Stimulated activated CD8-positive, alpha-beta memory T cell treated with anti-CD3 and anti-CD28 coated beads, Interleukin-12 subunit alpha, Interleukin-12 subunit beta, amount 100 ng/mL, for 4 hours (primary cell): ENCODE results near the gene METTL21A.
"Not testable (repeated sequence)": the region's sequence is repeated elsewhere in the genome, so short reads cannot be mapped to it uniquely, and the experiment has no call there.

ENCODE experiments used
- DNase-seq: peaks from one replicate; pipeline ENCODE4 v3.0.0-alpha.2; 2020; ENCODE audit warnings: low read depth

Gene METTL21A

DNA sequence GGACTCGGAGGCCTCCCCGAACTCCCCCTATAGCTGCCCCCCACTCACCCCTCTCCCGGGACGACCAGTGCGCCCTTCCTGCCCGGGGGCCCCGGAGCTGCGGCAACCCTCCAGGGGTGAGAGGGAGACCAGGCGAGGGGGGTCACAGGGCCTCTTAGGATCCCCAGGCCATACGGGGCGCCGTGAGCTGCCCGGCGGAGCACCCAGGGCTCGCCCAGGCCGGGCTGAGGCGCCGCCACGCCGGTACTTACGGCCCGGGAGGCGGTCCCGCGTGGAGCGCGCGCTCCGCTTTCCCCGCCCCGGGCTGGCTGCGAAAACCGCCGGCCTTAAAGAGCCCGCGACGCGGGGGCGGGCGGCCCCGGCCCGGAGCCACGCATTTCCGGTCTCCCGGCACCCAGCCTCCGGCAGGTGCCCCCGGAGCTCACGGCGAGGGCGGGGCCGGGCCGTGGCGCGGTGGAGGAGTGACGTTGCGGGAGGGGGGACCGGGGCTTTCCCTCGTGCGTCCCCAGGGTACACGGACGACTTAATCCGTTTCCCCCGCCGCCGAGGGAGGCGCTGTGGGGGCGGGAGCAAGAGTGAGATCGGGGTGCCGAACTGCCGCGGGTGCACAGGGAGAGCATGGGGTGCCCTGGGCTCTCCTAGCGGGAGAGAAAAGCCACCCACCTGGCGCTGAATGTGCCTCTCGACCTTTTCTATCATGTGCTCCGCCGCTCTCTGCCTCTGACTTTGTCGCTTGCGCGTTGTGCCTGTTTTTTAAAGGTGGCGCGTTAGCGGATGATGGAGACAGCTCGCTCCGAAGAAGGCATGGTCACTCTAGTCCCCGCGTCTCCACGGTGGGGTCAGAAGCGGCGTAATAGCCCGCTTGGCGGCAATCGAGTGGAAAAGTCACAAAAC, at the start of gene METTL21A:
Gene METTL21A, minus strand, starts transcription at position 381 of the 894 bp plus-strand sequence. CDS start 1,019 bp downstream, outside the sequence.
- DNase-seq = peak; percentile 97

DNA sequence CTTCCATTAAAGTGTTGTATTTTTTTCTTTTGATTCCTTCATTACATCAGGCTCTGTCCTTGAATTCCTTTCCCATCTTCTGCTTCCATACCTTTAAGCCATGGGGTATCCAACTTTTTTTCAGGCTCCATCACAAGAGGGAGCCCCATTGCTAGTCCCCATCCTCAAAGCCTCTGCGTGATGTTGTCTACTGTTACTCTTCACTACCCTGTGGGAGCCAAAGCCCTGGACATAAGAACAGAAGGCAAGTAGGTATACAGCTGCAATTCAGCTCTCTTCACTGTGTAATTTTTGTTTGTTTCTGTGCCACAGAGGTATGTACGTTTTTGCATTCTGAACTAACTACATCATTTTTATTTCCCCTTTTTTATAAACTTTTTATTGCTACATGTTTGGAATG, 49.6 kb upstream of the METTL21A start:
- no peak for DNase-seq

DNA sequence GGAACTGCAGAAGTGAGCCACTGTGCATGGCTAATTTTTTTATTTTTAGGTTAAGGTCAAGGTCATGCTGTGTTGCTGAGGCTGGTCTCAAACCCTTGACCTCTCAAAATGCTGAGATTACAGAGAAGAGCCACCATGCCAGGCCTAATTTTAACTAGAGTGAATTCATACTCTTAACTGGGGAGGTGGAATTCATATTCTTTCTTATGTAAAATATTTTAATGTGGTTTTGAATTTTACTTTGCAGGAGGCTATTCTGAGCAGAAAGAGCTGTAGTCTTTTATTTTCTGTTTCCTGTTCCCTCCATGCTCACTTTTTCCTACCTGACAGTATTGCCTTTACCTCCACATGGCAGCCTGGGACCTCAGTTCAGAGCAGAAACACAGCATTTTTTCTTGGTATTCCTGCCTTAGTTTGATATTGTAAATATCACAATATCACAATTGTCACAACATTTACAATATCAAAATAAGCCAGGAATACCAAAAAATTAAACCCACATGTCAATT, 49.1 kb upstream of the METTL21A start:
- DNase-seq = no peak

DNA sequence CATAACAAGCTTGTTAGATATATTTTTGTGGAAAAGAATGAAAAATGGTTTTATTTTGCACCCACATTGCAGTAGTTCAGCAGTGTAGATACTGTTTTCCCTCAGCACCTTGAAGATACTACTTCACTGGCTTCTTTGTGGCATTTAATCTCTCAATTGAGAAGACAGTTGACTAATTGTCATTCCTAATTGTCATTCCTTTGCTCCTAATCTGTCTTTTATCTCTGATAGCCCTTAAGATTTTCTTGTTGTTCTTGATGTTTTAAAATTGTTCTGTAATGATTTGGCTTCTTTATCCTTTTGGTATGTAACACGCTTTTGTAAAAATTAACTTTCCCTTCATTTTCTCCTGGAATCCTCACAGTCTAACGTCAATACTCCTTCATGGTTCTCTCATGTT, 48.2 kb upstream of the METTL21A start:
- DNase-seq = no peak

DNA sequence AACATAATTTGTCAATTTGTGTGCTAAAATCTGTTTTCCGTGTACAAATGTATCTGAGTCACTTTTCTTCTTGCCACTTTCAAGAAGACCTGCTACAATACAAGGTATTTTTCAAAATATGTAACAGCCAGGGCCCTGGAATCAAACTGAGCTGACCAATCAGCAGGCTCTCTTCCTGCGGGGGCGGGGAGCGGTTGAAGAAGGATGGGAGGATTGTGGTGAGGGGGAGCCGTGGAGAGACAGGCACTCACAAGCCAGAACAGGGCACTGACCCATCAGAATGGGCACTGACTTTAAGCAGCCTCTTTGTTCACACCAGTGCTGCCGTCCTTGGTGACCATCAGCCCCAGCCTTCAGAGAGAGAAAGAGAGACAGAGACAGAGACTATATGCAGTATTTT, 45.7 kb upstream of the METTL21A start:
- DNase-seq = no peak

DNA sequence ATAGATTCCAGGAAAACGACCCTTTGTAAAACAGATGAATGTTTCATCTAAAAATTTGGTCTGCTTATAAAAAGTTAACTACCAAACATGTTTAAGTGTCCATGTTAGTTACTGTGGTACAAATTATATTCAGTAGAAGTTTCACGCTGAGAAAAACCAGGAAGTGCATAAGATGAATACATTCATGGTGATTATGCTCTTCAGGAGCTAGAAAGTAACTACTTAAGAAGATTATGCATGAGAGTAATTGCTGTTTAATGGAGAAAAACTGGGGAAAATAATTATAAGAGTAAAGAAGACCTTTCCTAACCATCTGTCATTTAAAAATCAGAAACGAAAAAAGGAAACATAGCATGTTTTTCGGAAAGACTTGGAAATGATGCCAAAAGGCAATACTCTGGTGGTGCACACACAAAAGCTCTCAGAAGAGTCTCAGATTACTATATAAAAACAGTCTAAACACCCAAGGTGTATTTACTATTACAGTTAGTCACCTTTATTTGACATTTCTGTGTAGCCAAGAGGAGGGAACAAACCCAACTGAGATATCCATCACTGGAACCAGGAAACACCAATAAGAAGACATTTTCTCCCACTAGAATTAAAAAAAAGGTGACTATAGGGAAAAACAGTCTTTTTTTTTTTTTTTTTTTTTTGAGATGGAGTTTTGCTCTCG, 38.8 kb upstream of the METTL21A start:
- DNase-seq = no peak

DNA sequence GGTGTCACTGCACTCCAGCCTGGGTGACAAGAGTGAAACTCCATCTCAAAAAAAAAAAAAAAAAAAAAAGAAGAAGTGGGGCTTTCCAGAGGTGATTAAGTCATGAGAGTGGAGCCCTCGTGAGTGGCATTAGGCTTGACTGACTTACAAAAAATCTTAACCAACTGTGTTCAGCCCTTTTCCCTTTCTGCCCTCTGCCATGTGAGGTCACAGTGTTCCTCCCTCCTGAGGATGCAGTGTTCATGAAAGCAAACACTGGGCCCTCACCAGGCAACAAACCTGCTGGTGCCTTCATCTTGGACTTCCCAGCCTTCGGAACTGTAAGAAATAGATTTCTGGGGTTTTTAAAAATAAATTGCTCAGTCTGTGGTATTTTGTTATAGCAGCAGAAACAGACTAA, 37.0 kb upstream of the METTL21A start:
- no peak for DNase-seq

DNA sequence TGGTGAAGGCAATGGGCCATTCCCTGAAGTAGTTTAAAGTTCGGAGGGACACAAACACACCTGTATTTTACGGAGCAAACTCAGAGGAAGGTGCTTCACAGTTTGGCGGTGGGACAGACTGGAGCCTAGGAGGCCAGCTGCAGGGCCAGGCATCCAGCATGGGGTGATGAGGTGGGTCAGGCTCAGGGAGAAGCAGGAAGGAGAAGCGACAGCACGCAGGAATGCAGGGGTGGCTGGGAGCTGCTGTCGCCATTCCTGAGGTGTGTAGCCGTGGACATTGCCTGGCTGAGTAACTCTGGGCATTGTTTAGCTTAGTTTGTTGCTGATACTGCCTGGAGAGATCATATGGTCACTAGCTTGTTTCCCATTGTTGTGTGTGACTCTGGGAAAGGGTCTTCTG, 35.8 kb upstream of the METTL21A start:
- no peak for DNase-seq

DNA sequence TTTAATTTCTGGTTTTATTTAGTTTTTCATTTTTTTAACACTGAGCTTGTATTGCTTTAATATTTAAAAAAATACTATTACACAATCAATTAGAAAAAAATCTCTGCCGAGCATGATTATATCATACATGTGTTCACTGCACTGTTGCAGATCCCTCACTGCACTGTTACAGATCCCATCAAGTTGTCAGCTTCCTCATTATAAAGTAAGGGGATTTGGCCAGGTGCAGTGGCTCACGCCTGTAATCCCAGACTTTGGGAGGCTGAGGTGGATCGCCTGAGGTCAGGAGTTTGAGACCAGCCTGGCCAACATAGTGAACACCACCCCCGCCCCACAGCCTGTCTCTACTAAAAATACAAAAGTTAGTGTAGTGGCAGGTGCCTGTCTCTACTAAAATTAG, 33.0 kb upstream of the METTL21A start:
- no peak for DNase-seq

DNA sequence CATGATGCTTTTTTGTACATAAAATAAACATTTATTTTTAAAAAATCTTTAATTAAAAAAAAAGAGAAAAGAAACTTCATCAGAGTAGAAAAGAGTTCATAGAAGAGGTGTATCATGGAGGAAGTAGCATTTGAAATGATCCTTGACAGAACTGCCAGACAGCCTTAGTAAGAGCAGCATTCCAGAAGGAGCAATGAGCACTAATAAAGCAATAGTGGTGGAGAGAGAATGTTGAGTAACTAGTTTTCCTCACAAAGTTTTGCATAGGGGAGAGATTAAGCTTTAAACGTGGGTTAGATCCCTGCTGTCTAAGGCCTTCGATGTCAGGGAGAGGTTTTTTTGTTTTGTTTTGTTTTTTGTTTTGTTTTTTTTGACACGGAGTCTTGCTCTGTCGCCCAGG, 29.8 kb upstream of the METTL21A start:
- no peak for DNase-seq

DNA sequence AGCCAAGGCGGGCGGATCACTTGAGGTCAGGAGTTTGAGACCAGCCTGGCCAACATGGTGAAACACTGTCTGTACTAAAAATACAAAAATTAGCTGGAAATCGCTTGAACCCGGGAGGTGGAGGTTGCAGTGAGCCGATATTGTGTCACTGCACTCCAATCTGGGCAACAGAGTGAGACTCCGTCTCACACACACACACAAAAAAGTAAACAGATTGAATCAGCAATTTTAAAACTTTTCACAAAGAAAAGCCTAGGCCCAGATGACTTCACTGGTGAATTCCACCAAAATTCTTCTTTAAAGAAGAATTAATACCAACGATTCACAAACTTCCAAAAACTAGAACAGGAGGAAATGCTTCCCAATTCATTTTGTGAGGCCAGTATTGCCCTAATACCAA, 21.4 kb upstream of the METTL21A start:
- not testable (repeated sequence) for DNase-seq

DNA sequence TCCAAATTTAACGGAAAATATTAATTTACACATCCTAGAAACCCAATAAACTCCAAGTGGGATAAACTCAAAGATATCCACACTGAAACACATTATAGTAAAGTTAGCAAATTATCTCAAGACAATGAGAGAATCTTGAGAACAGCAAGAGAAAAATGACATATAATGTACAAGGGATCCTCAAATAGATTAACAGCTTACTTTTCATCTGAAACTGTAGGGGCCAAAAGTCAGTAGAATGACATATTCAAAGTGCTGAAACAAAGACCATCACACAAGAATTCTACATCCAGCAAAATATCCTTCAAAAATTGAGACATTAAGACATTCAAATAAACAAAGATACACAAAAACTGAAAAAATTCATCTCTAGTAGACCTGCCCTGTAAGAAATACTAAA, 18.7 kb upstream of the METTL21A start:
- DNase-seq = no peak

DNA sequence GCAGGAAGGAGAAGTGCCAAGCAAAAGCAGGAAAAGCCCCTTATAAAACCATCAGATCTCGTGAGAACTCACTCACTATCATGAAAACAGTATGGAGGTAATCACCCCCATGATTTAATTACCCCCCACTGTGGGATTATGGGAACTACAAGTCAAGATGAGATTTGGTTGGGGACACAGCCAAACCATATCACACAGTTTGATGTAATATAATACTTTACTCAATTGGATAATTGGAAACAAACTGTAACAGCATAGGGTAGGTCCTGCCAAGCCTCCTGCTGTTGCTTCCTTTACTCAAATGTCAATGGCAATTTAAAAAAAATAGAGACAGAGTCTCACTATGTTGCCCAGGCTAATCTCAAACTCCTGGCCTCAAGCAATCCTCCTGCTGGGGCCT, 15.5 kb upstream of the METTL21A start:
- no peak for DNase-seq

DNA sequence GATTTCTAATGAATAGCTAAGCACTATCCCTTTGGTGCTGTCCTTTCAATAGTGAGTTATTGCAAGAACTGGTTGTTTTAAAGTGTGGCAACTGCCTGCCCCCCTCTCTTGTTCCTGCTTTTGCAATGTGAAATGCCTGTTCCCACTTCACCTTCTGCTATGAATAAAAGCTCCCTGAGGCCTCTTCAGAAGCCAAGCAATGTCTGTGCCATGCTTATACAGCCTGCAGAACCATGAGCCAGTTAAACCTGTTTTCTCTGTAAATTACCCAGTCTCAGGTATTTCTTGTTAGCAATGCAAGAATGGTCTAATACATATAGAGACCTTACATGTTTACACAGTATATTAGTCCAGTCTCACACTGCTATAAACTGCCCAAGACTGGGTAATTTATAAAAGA, 15.0 kb upstream of the METTL21A start:
- DNase-seq = no peak

DNA sequence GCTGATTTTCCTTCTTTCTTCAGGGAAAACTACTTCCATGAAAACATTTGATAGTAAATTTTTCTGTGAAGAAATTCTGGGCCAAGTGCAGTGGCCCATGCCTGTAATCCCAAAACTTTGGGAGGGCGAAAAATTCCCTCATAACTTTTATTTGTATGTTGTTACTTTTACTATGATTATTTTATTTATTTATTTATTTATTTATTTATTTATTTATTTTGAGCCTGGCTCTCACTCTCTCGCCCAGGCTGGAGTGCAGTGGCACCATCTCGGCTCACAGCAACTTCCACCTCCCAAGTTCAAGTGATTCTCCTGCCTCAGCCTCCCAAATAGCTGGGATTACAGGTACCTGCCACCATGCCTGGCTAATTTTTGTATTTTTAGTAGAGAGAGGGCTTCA, 14.1 kb upstream of the METTL21A start:
- DNase-seq = not testable (repeated sequence)

DNA sequence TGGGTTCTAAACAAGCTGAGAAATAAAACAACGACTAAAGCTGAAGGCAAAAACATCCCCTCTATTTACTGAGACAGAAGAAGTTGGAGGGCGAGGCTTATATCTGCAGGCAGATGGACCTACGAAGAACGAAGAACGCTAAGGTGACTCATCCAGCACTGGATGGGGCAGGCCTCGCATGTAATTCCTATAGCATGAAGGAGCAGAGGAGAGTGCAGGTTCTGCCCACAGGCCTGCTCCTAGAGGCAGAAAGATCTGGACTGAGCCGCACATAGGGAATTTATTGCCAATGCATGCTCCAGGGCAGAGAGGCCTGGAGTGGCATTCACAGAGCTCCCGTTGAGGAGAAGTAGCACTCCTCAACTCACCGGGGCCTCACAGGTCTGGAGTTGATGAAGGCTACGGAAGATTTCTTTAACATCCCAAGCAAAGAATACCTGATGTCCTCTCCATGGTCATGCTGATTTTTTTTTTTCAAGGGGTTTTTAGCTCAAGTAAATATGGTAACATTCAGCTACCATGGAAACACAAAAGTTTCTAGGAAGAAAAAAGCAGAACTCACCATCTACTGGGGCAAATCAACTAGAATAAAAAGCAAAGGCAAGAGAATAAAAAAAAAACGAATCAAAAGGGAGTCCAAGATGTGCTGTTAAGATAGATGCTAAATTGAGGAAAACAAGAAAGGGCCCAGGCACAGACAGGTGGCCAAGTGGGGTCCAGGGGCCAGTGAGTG, 10.4 kb upstream of the METTL21A start:
- DNase-seq = no peak

DNA sequence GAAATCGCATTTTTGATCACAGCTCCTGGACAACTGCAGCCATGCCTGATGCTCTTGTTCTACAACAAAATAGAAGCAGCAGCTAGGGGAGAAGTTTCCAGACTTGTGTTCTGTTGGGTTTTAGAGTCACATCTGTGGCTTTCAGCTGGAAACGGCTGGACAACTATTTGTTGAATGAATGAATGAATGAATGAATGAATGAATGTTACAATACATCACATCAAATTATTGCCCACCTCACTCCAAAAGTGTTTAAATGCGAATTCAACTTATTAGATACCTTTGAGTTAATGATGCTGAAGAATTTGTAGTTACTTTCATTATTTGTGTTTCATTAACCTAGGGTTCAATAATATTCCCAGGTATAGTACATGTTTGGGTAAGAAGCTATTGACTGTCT, 8.5 kb upstream of the METTL21A start:
- DNase-seq = no peak

DNA sequence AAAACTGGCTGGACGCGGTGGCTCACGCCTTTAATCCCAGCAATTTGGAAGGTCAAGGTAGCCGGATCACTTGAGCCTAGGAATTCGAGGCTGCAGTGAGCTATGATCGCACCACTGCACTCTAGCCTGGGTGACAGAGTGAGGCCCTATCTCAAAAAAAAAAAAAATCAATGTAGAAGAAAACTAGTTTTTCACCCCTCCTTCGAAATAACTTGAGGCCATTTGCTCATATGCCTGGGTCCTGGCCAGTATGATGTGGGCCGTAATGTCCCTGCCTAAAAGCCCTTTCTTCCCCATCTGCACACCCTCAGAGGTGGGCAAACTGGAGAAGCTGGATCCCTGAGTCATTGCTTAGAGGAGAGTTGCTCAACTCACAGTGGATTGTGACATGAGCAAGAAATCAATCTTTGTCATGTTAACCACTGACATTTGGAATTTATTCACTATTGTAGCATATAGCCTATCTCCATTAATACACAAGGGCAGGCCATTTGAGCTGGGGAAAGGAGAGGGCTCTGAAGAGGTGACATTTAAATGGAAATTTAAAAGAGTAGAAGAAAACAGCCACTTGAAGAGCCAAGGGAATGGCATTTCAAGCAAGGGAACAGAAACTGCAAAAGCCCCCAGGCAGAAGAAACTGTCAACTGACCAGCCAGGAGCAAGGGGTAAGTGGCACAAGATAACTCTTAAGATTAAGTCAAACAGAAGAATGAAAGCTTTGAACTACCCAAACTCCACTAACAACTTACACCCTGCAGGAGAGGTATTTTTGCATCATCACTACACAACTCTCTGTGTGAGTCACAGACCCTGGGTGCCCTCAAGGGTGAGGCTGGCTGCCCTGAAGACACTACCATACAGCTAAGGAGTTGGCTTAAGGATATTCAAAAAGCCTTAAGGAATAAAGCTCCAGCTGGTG, 7.6 kb upstream of the METTL21A start:
- DNase-seq = no peak

DNA sequence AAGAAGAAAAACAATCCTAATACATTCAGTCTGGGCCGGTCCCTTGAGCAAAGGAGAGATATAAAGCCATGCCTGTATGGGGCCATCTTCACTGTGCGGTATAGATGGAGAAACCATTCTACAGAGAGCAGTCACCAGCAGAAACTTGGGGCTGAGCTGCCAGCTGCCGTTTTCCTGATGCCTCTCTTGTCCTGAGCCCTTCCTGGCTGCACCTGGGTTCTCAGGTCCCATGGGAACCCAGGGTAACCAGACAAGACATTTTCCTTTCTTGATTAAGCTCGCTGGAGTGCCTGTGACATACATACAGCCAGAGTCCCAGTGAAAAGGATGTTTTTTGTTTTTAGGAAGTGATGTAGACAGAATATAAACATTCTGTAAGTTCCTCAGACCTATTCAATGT, 5.3 kb upstream of the METTL21A start:
- DNase-seq = no peak

DNA sequence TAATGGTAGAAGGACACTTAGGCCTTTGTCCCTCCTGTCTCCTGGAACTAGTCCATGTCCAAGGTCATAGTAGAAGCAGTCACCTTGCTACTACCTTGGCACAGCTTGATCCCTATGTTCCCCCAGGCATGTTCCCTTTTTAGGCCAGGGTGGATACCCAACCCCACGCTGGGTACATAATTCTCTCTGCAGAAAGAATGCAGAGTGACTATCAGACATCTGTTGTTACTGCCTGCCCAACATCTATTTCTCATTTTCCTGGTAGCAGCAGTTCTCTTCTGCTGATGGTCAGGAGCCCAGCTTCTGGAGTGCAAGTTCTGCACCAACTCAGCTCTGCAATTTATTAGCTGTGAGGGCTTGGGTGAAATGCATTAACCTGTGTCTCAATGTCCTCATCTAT, 4.4 kb upstream of the METTL21A start:
- no peak for DNase-seq

DNA sequence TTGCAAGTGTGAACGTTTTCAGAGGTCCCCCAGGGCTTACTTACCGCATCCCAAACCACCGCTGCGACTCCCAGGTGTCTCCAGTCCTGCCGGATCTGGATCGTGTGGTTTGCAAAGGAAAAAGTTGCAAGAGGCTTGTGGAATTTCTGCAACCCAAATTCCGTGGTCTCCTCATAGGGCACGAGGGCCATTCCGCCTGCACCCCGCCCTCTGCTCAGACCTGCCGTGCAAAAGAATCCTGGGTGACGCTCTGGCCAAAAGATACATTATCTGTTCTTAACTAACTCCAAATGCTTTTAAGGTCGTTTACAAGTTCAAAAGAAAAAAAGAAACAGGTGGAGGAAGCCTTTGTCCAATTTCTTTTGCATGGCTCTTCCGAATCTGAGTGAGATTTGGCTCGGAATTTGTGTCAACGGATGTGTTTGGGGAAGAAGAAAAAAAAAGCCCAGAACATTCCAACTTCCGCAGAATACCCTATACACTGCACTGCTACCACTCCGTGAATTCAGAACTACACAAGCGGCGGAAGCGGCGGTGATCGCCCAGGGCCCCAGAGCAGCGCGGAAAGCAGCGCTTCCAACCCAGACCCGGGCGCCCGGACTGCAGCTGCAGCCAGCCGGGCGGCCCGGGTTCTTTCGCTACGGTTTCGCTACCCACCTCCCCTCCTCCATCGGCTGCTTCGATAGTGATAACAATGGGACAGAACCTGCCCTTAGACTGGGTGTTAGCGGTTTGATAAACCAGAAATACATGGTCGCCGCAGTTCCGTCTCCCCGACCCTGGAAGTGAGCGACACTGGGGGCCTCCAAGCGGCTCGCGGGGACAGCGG, 795 bp downstream of the METTL21A start:
- DNase-seq = peak; percentile 47
